ENCODE results near the gene TAT.
A peak's percentile ranks its signal among the peaks of the same experiment; 100 is the strongest.

GRCh38 chr16:71537643-71538042 is 39.2 kb downstream of the TAT start:
- TF ChIP-seq CTCF (IDR thresholded peaks at IDR 0.05), result peak in 1 of 5 experiments; percentile 26
- no peak for TF ChIP-seq POLR2A (IDR thresholded peaks at IDR 0.05)
- TF ChIP-seq EP300 (IDR thresholded peaks at IDR 0.05), result no peak
